K562 (cell line): ENCODE measurements around the gene TFAP2D. TPM values are rescaled to one million over a fixed set of nuclear protein-coding genes. Genes with fewer than 3 reads are reported as not detected.

ENCODE experiments used
- CTBP1 ChIP-seq: fragments of 450-650 bp; IDR thresholded peaks from 2 replicates; pipeline ENCODE4 v1.6.1; 2016; ENCODE audit warnings: borderline replicate concordance
- KDM4B ChIP-seq, 2 experiments: fragments of 450-650 bp in 1 of 2; sonication (generic) in 1 of 2; IDR thresholded peaks; 2 replicates each; pipeline ENCODE4 v1.6.1; 2016 to 2017; ENCODE audit warnings: borderline replicate concordance in 2 of 2, antibody characterized with exemption in 1 of 2, low read depth in 1 of 2, mild to moderate bottlenecking in 1 of 2
- RBM25 ChIP-seq: fragments of 200-400 bp; formaldehyde crosslinking; IDR thresholded peaks from 2 replicates; pipeline ENCODE4 v1.6.1; 2018; ENCODE audit warnings: low read length, low read depth, moderate library complexity; ENCODE audit not compliant: severe bottlenecking
- SMAD3 ChIP-seq: fragments of 450-650 bp; formaldehyde crosslinking; conservative IDR thresholded peaks from 2 replicates; pipeline ENCODE4 v1.4.0; 2020; ENCODE audit warnings: mild to moderate bottlenecking
- ZNF124 ChIP-seq: sonication (generic); formaldehyde crosslinking; IDR thresholded peaks from 2 replicates; pipeline ENCODE4 v1.8.1; 2022; ENCODE audit warnings: missing genetic modification reagents
- polyA plus RNA-seq, 8 experiments: library from polyadenylated mRNA; depleted of rRNA in 4 of 8; stranded (reverse) in 5 of 8; unstranded in 3 of 8; fragments of >200 nt; fragmentation: Nextera tagmentation in 2 of 8; fragmentation: Illumina TruSeq in 1 of 8; extraction: Ambion mirVana in 2 of 8; extraction: Trizol in 1 of 8; gene quantifications; 2 replicates each; pipeline versions ENCODE4 v1.2.1 to v1.2.3, GENCODE V29; 2011 to 2014; ENCODE audit warnings: inconsistent platforms in 1 of 8, missing spikeins in 1 of 8
- total RNA-seq, 7 experiments: library from RNA; depleted of rRNA in 6 of 7; stranded (reverse); fragments of >200 nt in 6 of 7; fragmentation: Illumina TruSeq in 2 of 7; extraction: Trizol in 2 of 7; gene quantifications; 2 replicates each; pipeline versions ENCODE4 v1.2.1 to v1.2.3, GENCODE V29; 2011 to 2021; ENCODE audit warnings: low replicate concordance in 1 of 7
- TF ChIP-seq, protein P1 (sequence below), 2 experiments: fragments of 150-350 bp in 1 of 2; IDR thresholded peaks; 2 replicates each; pipeline ENCODE4 v1.6.1; 2012 to 2016; ENCODE audit warnings: low read depth in 2 of 2, low read length in 2 of 2, mild to moderate bottlenecking in 1 of 2, moderate library complexity in 1 of 2
- TF ChIP-seq, protein P2 (sequence below): sonication (generic); formaldehyde crosslinking; IDR thresholded peaks from 2 replicates; pipeline ENCODE4 v1.8.0; 2022; ENCODE audit warnings: missing genetic modification reagents, mild to moderate bottlenecking, borderline replicate concordance

TFAP2D gene
- total and polyA plus RNA-seq, 9 of the 15 experiments (the other 6 are each of a cell fraction or from before 2014, with no cell fraction given): not detected

DNA sequence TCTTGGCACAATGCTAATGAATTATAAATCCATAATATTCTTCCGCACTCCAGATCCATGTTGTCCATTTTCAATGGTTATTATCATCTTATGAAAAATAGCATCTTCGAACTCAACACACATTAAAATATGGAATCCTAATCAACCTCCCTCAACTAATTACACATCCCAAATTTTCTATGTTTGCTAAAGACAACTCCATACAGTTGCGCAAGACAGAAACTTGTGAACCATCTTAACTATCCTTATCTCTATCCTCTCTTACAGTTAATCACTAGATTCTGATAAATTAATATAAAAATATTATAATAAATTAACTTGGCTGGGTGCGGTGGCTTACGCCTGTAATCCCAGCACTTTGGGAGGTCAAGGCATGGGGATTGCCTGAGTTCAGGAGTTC is 67.1 kb downstream of the TFAP2D start (continued):
- TF ChIP-seq ZNF124 (no peak), RBM25 (no peak), SMAD3 (CRISPR knock-in tag) (no peak), CTBP1 (no peak), KDM4B (IDR thresholded peaks at IDR 0.05; ENCODE audit: borderline replicate concordance in 2 of 2, low read depth in 1 of 2) (no peak)
- TF ChIP-seq, protein P1, sequence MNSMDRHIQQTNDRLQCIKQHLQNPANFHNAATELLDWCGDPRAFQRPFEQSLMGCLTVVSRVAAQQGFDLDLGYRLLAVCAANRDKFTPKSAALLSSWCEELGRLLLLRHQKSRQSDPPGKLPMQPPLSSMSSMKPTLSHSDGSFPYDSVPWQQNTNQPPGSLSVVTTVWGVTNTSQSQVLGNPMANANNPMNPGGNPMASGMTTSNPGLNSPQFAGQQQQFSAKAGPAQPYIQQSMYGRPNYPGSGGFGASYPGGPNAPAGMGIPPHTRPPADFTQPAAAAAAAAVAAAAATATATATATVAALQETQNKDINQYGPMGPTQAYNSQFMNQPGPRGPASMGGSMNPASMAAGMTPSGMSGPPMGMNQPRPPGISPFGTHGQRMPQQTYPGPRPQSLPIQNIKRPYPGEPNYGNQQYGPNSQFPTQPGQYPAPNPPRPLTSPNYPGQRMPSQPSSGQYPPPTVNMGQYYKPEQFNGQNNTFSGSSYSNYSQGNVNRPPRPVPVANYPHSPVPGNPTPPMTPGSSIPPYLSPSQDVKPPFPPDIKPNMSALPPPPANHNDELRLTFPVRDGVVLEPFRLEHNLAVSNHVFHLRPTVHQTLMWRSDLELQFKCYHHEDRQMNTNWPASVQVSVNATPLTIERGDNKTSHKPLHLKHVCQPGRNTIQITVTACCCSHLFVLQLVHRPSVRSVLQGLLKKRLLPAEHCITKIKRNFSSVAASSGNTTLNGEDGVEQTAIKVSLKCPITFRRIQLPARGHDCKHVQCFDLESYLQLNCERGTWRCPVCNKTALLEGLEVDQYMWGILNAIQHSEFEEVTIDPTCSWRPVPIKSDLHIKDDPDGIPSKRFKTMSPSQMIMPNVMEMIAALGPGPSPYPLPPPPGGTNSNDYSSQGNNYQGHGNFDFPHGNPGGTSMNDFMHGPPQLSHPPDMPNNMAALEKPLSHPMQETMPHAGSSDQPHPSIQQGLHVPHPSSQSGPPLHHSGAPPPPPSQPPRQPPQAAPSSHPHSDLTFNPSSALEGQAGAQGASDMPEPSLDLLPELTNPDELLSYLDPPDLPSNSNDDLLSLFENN (IDR thresholded peaks at IDR 0.05; ENCODE audit: low read depth in 2 of 2, low read length in 2 of 2): no peak
- TF ChIP-seq, protein P2, sequence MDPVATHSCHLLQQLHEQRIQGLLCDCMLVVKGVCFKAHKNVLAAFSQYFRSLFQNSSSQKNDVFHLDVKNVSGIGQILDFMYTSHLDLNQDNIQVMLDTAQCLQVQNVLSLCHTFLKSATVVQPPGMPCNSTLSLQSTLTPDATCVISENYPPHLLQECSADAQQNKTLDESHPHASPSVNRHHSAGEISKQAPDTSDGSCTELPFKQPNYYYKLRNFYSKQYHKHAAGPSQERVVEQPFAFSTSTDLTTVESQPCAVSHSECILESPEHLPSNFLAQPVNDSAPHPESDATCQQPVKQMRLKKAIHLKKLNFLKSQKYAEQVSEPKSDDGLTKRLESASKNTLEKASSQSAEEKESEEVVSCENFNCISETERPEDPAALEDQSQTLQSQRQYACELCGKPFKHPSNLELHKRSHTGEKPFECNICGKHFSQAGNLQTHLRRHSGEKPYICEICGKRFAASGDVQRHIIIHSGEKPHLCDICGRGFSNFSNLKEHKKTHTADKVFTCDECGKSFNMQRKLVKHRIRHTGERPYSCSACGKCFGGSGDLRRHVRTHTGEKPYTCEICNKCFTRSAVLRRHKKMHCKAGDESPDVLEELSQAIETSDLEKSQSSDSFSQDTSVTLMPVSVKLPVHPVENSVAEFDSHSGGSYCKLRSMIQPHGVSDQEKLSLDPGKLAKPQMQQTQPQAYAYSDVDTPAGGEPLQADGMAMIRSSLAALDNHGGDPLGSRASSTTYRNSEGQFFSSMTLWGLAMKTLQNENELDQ (CRISPR knock-in tag): no peak
- TF ChIP-seq, all 486 proteins: peak for 0
